ENCODE measurements around the gene ACTR1A. TPM values are rescaled to one million over a fixed set of nuclear protein-coding genes. Genes with fewer than 3 reads are reported as not detected.

The ACTR1A gene
- total RNA-seq, 1 experiment from 2014 or later, result 82.1 TPM

DNA sequence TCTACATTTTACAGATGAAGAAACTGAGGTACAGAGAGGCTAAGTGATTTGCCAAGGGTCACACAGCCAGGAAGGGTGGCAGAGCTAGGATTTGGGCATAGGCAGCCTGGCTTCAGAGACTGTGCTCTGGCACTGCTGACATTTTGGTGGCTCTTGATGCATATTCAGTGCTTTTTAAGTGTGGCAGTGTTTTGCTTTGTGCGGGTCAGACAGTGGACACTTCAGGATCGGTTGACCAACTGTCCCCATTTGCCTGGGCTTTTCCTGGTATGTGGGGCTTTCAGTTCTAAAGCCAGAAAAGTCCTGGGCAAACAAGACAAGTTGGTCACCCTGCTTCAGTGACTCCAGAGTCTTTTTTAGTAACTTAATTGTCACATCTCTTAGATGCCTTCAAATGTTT is 36.3 kb upstream of the ACTR1A start:
- Histone ChIP-seq H3K18ac (ENCODE audit: insufficient read length, low read depth, low read length) (no peak overlapping the region), H3K23me2 (ENCODE audit: insufficient read length, low read depth, low read length, poor library complexity, severe bottlenecking) (no peaks in the 10 kb centered on the region), H2BK120ac (ENCODE audit: low read depth, low read length, poor library complexity, severe bottlenecking) (no peak overlapping the region), H3K79me2 (ENCODE audit: insufficient read depth, low read length) (no peaks in the 10 kb centered on the region), H3K4me1 (ENCODE audit: insufficient read depth, low read length) (no peaks in the 10 kb centered on the region), H3K9ac (ENCODE audit: extremely low read depth, insufficient read length, low read length) (no peak overlapping the region), H2BK20ac (ENCODE audit: low read depth, low read length, poor library complexity, severe bottlenecking) (no peak overlapping the region), H2BK15ac (ENCODE audit: low read depth, low read length) (no peak overlapping the region), H4K91ac (ENCODE audit: insufficient read length, low read depth, low read length) (no peak overlapping the region), H3K23ac (ENCODE audit: insufficient read length, low read depth, low read length) (no peak overlapping the region), H3K4ac (ENCODE audit: low read depth, low read length) (no peak overlapping the region), H4K8ac (replicated peaks; ENCODE audit: insufficient read length, low read depth, low read length) (no peak overlapping the region), H2AFZ (ENCODE audit: low read length) (no peak overlapping the region), H4K5ac (ENCODE audit: insufficient read length, low read depth, low read length) (no peak overlapping the region), H3K56ac (ENCODE audit: insufficient read length, low read depth, low read length) (no peak overlapping the region), H2BK5ac (ENCODE audit: insufficient read length, low read length) (no peak overlapping the region), H3K27ac (ENCODE audit: insufficient read length, low read depth, low read length) (no peak overlapping the region), H3K27me3 (ENCODE audit: insufficient read depth, low read length) (no peaks in the 10 kb centered on the region), H3T11ph (ENCODE audit: low read length) (no peak overlapping the region), H3K4me2 (ENCODE audit: insufficient read depth, insufficient read length, low read length) (no peak overlapping the region), H3K79me1 (ENCODE audit: insufficient read depth, low read depth, low read length, poor library complexity, severe bottlenecking) (no peaks in the 10 kb centered on the region), H2BK12ac (ENCODE audit: insufficient read length, low read depth, low read length) (no peak overlapping the region), H3K9me3 (ENCODE audit: control insufficient read depth, low read depth, low read length) (no peaks in the 10 kb centered on the region), H4K20me1 (ENCODE audit: control insufficient read depth, insufficient read depth, insufficient read length) (no peaks in the 10 kb centered on the region), H2AK5ac (ENCODE audit: insufficient read length, low read length) (no peak overlapping the region), H3K14ac (ENCODE audit: insufficient read depth, low read length) (no peak overlapping the region)
- DNase-seq, result no peak
- no CpG with 5 or more reads among the region's 2 CpGs for WGBS (ENCODE audit: extremely low coverage, insufficient read length, low lambda C conversion rate)
- H3K9me3 Mint-ChIP-seq, result no peaks in the 10 kb centered on the region
- no peaks in the 10 kb centered on the region for H3K4me1 Mint-ChIP-seq
- no peak overlapping the region for H3K4me3 Mint-ChIP-seq
- no peak overlapping the region for H3K27ac Mint-ChIP-seq
- H3K27me3 Mint-ChIP-seq (ENCODE audit: low read depth), result no peaks in the 10 kb centered on the region; the same call in 1 of the 2 replicates
- no peaks in the 10 kb centered on the region for H3K36me3 Mint-ChIP-seq (ENCODE audit: insufficient read depth in 1 of 3, low read depth in 3 of 3)
- TF ChIP-seq, protein P1, sequence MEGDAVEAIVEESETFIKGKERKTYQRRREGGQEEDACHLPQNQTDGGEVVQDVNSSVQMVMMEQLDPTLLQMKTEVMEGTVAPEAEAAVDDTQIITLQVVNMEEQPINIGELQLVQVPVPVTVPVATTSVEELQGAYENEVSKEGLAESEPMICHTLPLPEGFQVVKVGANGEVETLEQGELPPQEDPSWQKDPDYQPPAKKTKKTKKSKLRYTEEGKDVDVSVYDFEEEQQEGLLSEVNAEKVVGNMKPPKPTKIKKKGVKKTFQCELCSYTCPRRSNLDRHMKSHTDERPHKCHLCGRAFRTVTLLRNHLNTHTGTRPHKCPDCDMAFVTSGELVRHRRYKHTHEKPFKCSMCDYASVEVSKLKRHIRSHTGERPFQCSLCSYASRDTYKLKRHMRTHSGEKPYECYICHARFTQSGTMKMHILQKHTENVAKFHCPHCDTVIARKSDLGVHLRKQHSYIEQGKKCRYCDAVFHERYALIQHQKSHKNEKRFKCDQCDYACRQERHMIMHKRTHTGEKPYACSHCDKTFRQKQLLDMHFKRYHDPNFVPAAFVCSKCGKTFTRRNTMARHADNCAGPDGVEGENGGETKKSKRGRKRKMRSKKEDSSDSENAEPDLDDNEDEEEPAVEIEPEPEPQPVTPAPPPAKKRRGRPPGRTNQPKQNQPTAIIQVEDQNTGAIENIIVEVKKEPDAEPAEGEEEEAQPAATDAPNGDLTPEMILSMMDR (conservative IDR thresholded peaks at IDR 0.05), result no peak

All from H9 (cell line).